ACC112 (cell line): ENCODE data around the gene TMEM62.
A peak's percentile ranks its signal among the peaks of the same experiment; 100 is the strongest.
"Not testable (repeated sequence)": the region's sequence is repeated elsewhere in the genome, so short reads cannot be mapped to it uniquely, and the experiment has no call there.

Experiments
- H2AFZ ChIP-seq: fragments of 200-600 bp; sonication (generic); one replicate; pipeline ENCODE4 v1.6.0; 2017; ENCODE audit warnings: antibody characterized with exemption, low read length; ENCODE audit not compliant: unreplicated experiment
- H3K27ac ChIP-seq: fragments of 200-600 bp; sonication (generic); 2 replicates; pipeline ENCODE4 v1.5.1; 2014; ENCODE audit warnings: low read depth, mild to moderate bottlenecking, antibody characterized with exemption, low read length, moderate library complexity
- H3K27me3 ChIP-seq: fragments of 200-600 bp; sonication (generic); 2 replicates; pipeline ENCODE4 v1.6.1; 2014; ENCODE audit warnings: mild to moderate bottlenecking, antibody characterized with exemption, low read length, moderate library complexity, mixed read lengths; ENCODE audit not compliant: insufficient read depth
- H3K36me3 ChIP-seq: fragments of 200-600 bp; sonication (generic); 2 replicates; pipeline ENCODE4 v1.6.1; 2016; ENCODE audit warnings: mild to moderate bottlenecking, antibody characterized with exemption, low read length, moderate library complexity, mixed read lengths; ENCODE audit not compliant: insufficient read depth
- H3K4me1 ChIP-seq: fragments of 200-600 bp; sonication (generic); one replicate; pipeline ENCODE4 v1.6.1; 2016; ENCODE audit warnings: low read length, mixed read lengths; ENCODE audit not compliant: insufficient read depth, unreplicated experiment, control insufficient read depth
- H3K4me3 ChIP-seq: fragments of 200-600 bp; sonication (generic); 2 replicates; pipeline ENCODE4 v1.5.1; 2014; ENCODE audit warnings: mild to moderate bottlenecking, low read depth, low read length
- H3K79me2 ChIP-seq: fragments of 200-600 bp; sonication (generic); one replicate; pipeline ENCODE4 v1.6.0; 2016; ENCODE audit warnings: low read length; ENCODE audit not compliant: control insufficient read depth, unreplicated experiment, insufficient read depth

The TMEM62 gene

GRCh38 chr15:43177147-43177546 is 43.8 kb downstream of the TMEM62 start:
- not testable (repeated sequence) for H3K79me2 ChIP-seq
- H3K36me3 ChIP-seq: peaks cover 25% of the 10 kb centered on the region

GRCh38 chr15:43183270-43183669 is 49.9 kb downstream of the TMEM62 start:
- H2AFZ ChIP-seq: no peak overlapping the region
- H3K27ac ChIP-seq: no peak overlapping the region
- H3K4me1 ChIP-seq: no peaks in the 10 kb centered on the region
- H3K36me3 ChIP-seq: no peaks in the 10 kb centered on the region
- peaks cover 4% of the 10 kb centered on the region for H3K79me2 ChIP-seq
- no peaks in the 10 kb centered on the region for H3K27me3 ChIP-seq
- H3K4me3 ChIP-seq: no peak overlapping the region

More at GRCh38 chr15:43177147-43177546, 43.8 kb downstream of the TMEM62 start:
- not testable (repeated sequence) for H3K4me3 ChIP-seq, H2AFZ ChIP-seq, H3K4me1 ChIP-seq, H3K27me3 ChIP-seq, H3K27ac ChIP-seq

- H3K27me3 ChIP-seq: no peaks in the 10 kb centered on the region
- no peaks in the 10 kb centered on the region for H3K4me1 ChIP-seq
- H3K4me3 ChIP-seq: peak overlapping the region; percentile 91
- H3K79me2 ChIP-seq: peaks cover 4% of the 10 kb centered on the region
- H2AFZ ChIP-seq: peak overlapping the region; percentile 15
- no peak overlapping the region for H3K27ac ChIP-seq
- H3K36me3 ChIP-seq: 0 out of 2 replicates have a peak, but pooled peaks cover 6% of the 10 kb centered on the region
Measured at GRCh38 chr15:43184407-43185124, 51.2 kb downstream of the TMEM62 start.

- Histone ChIP-seq H3K79me2 (peaks cover 4% of the 10 kb centered on the region), H2AFZ (peak within 1 kb of the TSS; percentile 60), H3K4me3 (peak within 1 kb of the TSS; percentile 91), H3K27me3 (no peaks in the 10 kb centered on the region), H3K36me3 (0 out of 2 replicates have a peak, but pooled peaks cover 7% of the 10 kb centered on the region), H3K27ac (no peak within 1 kb of the TSS), H3K4me1 (no peaks in the 10 kb centered on the region)
Measured at GRCh38 chr15:43185157-43186002, 52.0 kb downstream of the TMEM62 start, which contains the start of gene CCNDBP1. Gene CCNDBP1 (plus strand): TSS chr15:43185403. CDS start chr15:43185499, 96 bp downstream.

- Histone ChIP-seq H3K27me3 (no peaks in the 10 kb centered on the region), H3K36me3 (0 out of 2 replicates have a peak, but pooled peaks cover 7% of the 10 kb centered on the region), H3K27ac (no peak overlapping the region), H2AFZ (peak overlapping the region; percentile 58), H3K4me3 (peak overlapping the region; percentile 91), H3K79me2 (peaks cover 4% of the 10 kb centered on the region), H3K4me1 (no peaks in the 10 kb centered on the region)
Measured at GRCh38 chr15:43186003-43186353, 52.6 kb downstream of the TMEM62 start.

GRCh38 chr15:43187544-43188155 is 54.3 kb downstream of the TMEM62 start:
- Histone ChIP-seq H2AFZ (no peak overlapping the region), H3K27me3 (no peaks in the 10 kb centered on the region), H3K36me3 (0 out of 2 replicates have a peak, but pooled peaks cover 10% of the 10 kb centered on the region), H3K4me3 (no peak overlapping the region), H3K4me1 (no peaks in the 10 kb centered on the region), H3K27ac (no peak overlapping the region), H3K79me2 (peaks cover 4% of the 10 kb centered on the region)

- no peak overlapping the region for H2AFZ ChIP-seq
- no peaks in the 10 kb centered on the region for H3K4me1 ChIP-seq
- no peaks in the 10 kb centered on the region for H3K27me3 ChIP-seq
- peaks cover 11% of the 10 kb centered on the region; the same call in 1 of the 2 replicates for H3K36me3 ChIP-seq
- no peak overlapping the region for H3K27ac ChIP-seq
- peaks cover 4% of the 10 kb centered on the region for H3K79me2 ChIP-seq
- H3K4me3 ChIP-seq: no peak overlapping the region
Measured at GRCh38 chr15:43189296-43189695, 55.9 kb downstream of the TMEM62 start.

GRCh38 chr15:43190178-43190577 is 56.8 kb downstream of the TMEM62 start:
- H3K4me3 ChIP-seq: no peak overlapping the region
- peaks cover 13% of the 10 kb centered on the region; the same call in 1 of the 2 replicates for H3K36me3 ChIP-seq
- H3K79me2 ChIP-seq: peaks cover 4% of the 10 kb centered on the region
- peaks cover 7% of the 10 kb centered on the region for H3K4me1 ChIP-seq
- no peak overlapping the region for H2AFZ ChIP-seq
- no peaks in the 10 kb centered on the region for H3K27me3 ChIP-seq
- no peak overlapping the region for H3K27ac ChIP-seq

- Histone ChIP-seq H3K4me1 (peaks cover 7% of the 10 kb centered on the region), H3K4me3 (no peak overlapping the region), H3K79me2 (no peaks in the 10 kb centered on the region), H2AFZ (no peak overlapping the region), H3K27ac (no peak overlapping the region), H3K27me3 (no peaks in the 10 kb centered on the region), H3K36me3 (peaks cover 13% of the 10 kb centered on the region; the same call in 1 of the 2 replicates)
Measured at GRCh38 chr15:43193710-43194109, 60.3 kb downstream of the TMEM62 start.

GRCh38 chr15:43194795-43195194 is 61.4 kb downstream of the TMEM62 start:
- Histone ChIP-seq H3K79me2 (no peaks in the 10 kb centered on the region), H3K4me3 (no peak overlapping the region), H3K27me3 (no peaks in the 10 kb centered on the region), H3K4me1 (peaks cover 7% of the 10 kb centered on the region), H2AFZ (no peak overlapping the region), H3K36me3 (peaks cover 6% of the 10 kb centered on the region; the same call in 1 of the 2 replicates), H3K27ac (no peak overlapping the region)
